ENCODE data around the gene TMOD2. TPM values are rescaled to one million over a fixed set of nuclear protein-coding genes. Genes with fewer than 3 reads are reported as not detected.

TMOD2 gene
- total and polyA plus RNA-seq, 7 experiments from 2014 or later: 1.4 to 17.1 (median 10.7) TPM

GRCh38 chr15:51732646-51733045, 18.8 kb upstream of the TMOD2 start:
- intact Hi-C loops (cut with micrococcal nuclease): loop anchor here in 1 of 2 donors (10.0 kb wide), 3 partner anchors 108 to 752 kb away; partner anchors contain the start of gene DMXL2
- DNase-seq (no peak), ATAC-seq (no peak)
- Histone ChIP-seq H3K27ac (ENCODE audit: low read depth, low read length) (peak overlapping the region; percentile 88), H3K36me3 (ENCODE audit: control insufficient read depth in 2 of 3, insufficient read depth in 3 of 3, low read length in 3 of 3) (no peaks in the 10 kb centered on the region), H3K4me1 (ENCODE audit: control insufficient read depth in 2 of 2, insufficient read depth in 2 of 2, low read length in 2 of 2) (peaks cover 44 to 52% of the 10 kb centered on the region in 2 donors), H3K9me3 (ENCODE audit: control insufficient read depth in 2 of 3, low read length in 3 of 3) (no peaks in the 10 kb centered on the region), H3K27me3 (ENCODE audit: control insufficient read depth in 2 of 2, insufficient read depth in 2 of 2, low read length in 2 of 2) (no peaks in the 10 kb centered on the region), H3K4me3 (ENCODE audit: low read length) (no peak overlapping the region)
- POLR2A ChIA-PET: interaction anchor here (0.5 to 1.8 kb wide), 8 partner anchors 9 to 832 kb away, joined by 3 to 6 read pairs (median 4); partner anchors contain the start of gene TMOD3
- Mint-ChIP-seq H3K27me3 (no peaks in the 10 kb centered on the region), H3K36me3 (peaks cover 0 to 39% (median 5%) of the 10 kb centered on the region in 5 donors), H3K9me3 (no peaks in the 10 kb centered on the region), H3K4me1 (peaks cover 57 to 89% (median 80%) of the 10 kb centered on the region in 7 donors), H3K4me3 (peak overlapping the region; percentile 59 to 90 (median 87)), H3K27ac (peak overlapping the region; percentile 94 to 98 (median 97))
- CTCF ChIA-PET: interaction anchor here (0.6 to 2.6 kb wide), 7 partner anchors 10 to 131 kb away, joined by 3 to 7 read pairs (median 3); no protein-coding TSS in a partner anchor

DNA sequence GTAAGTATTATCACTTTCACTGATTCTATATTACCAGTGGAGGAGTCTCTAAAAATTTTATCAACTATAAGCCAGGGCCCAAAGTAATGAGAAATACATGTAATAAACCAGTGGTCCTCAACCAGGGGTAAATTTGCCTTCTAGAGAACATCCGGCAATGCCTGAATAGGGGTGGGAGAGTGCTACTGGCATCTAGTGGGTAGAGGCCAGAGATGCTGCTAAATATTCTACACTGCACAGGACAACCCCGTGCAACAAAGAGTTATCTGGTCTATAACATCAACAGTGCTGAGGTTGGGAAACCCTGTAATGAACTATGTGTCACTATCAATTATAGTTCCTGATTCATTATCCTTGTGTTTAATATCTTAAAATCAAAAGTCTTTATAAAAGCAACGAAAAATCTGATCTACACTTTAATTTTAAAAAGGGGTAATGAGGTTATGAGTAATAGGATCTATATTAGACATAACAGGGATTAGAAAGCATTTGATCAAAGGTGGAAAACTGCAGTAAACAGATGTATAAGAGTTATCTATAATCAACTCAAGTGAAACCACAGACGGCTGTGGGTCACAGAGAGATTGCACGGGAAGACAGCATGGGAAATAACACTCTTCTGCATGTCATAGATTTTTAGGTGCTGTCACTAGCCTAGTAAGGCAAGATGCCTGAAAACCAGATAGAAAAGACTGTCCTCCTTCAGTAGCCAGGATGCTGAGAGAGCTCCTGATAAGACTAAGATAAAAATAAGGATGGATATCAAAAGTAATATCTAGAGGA, 16.0 kb upstream of the TMOD2 start:
- Histone ChIP-seq H3K4me1 (ENCODE audit: control insufficient read depth in 2 of 2, insufficient read depth in 2 of 2, low read length in 2 of 2) (peaks cover 44 to 48% of the 10 kb centered on the region in 2 donors), H3K4me3 (ENCODE audit: low read length) (peak overlapping the region; percentile 71), H3K27ac (ENCODE audit: low read depth, low read length) (peak overlapping the region; percentile 84), H3K9me3 (ENCODE audit: control insufficient read depth in 2 of 3, low read length in 3 of 3) (no peaks in the 10 kb centered on the region), H3K36me3 (ENCODE audit: control insufficient read depth in 2 of 3, insufficient read depth in 3 of 3, low read length in 3 of 3) (no peaks in the 10 kb centered on the region), H3K27me3 (ENCODE audit: control insufficient read depth in 2 of 2, insufficient read depth in 2 of 2, low read length in 2 of 2) (no peaks in the 10 kb centered on the region)
- Mint-ChIP-seq H3K4me3 (peak overlapping the region; percentile 87 to 96 (median 94)), H3K9me3 (no peaks in the 10 kb centered on the region), H3K27ac (peak overlapping the region; percentile 84 to 98 (median 96)), H3K4me1 (peaks cover 61 to 90% (median 81%) of the 10 kb centered on the region in 7 donors), H3K27me3 (no peaks in the 10 kb centered on the region), H3K36me3 (peaks cover 0 to 32% (median 4%) of the 10 kb centered on the region in 5 donors)
- peak in 7 of 9 donors; percentile 24 to 46 (median 41) for DNase-seq
- ChIA-PET CTCF (interaction anchor here (0.9 to 4.4 kb wide), 6 partner anchors 32 to 88 kb away, joined by 4 to 36 read pairs (median 10); no protein-coding TSS in a partner anchor), POLR2A (interaction anchor here (0.6 to 3.2 kb wide), 5 partner anchors 10 to 1077 kb away, joined by 3 to 44 read pairs (median 6); partner anchors contain the start of gene TMOD2)
- intact Hi-C loops (cut with micrococcal nuclease): loop anchor here (1.0 to 10.0 kb wide), 16 partner anchors 15 to 1383 kb away; partner anchors contain the start of genes TMOD3 (in 2 of the 2), DMXL2 (in 1 of the 2), SCG3 (in 1 of the 2) and TMOD2 (in 1 of the 2)
- ATAC-seq: peak; percentile 46

DNA sequence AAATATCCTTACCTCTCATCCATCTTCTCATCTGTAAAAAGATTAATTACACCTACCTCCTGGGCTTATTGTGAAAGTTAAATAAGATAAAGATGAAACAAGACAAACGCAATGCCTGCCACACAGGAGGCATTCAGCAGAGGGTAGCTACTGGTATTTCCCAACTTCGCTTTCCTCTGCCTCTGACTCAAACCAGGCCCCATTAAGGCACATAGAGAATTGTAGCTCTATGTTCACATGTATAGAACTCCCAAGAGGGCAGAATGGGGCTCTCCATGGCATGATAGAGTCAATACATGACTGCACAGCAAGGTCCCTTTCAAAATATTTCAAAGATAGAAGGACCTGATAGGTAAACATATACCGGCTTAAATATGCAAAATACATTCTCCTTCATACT, 15.3 kb upstream of the TMOD2 start:
- H3K9me3 Mint-ChIP-seq: no peaks in the 10 kb centered on the region
- no peaks in the 10 kb centered on the region for H3K27me3 Mint-ChIP-seq
- peak overlapping the region; percentile 87 to 96 (median 94) for H3K4me3 Mint-ChIP-seq
- H3K9me3 ChIP-seq (ENCODE audit: control insufficient read depth in 2 of 3, low read length in 3 of 3): no peaks in the 10 kb centered on the region
- intact Hi-C loops (cut with micrococcal nuclease): loop anchor here (2.0 to 10.0 kb wide), 12 partner anchors 15 to 1384 kb away; partner anchors contain the start of genes TMOD3 (in 2 of the 2), DMXL2 (in 1 of the 2), SCG3 (in 1 of the 2) and TMOD2 (in 1 of the 2)
- H3K27ac ChIP-seq (ENCODE audit: low read depth, low read length): peak overlapping the region; percentile 84
- H3K27me3 ChIP-seq (ENCODE audit: control insufficient read depth in 2 of 2, insufficient read depth in 2 of 2, low read length in 2 of 2): no peaks in the 10 kb centered on the region
- H3K4me1 ChIP-seq (ENCODE audit: control insufficient read depth in 2 of 2, insufficient read depth in 2 of 2, low read length in 2 of 2): peaks cover 37 to 42% of the 10 kb centered on the region in 2 donors
- peak in 1 of 9 donors; percentile 39 for DNase-seq
- peak overlapping the region; percentile 71 for H3K4me3 ChIP-seq (ENCODE audit: low read length)
- ChIA-PET POLR2A (interaction anchor here (1.3 to 3.2 kb wide), 7 partner anchors 11 to 86 kb away, joined by 4 to 44 read pairs (median 8); partner anchors contain the start of gene TMOD2), CTCF (interaction anchor here (0.9 to 4.4 kb wide), 6 partner anchors 13 to 88 kb away, joined by 4 to 36 read pairs (median 6); no protein-coding TSS in a partner anchor)
- H3K27ac Mint-ChIP-seq: peak overlapping the region; percentile 84 to 98 (median 96)
- no peak for ATAC-seq
- no peaks in the 10 kb centered on the region for H3K36me3 ChIP-seq (ENCODE audit: control insufficient read depth in 2 of 3, insufficient read depth in 3 of 3, low read length in 3 of 3)
- peaks cover 0 to 27% (median 0%) of the 10 kb centered on the region in 5 donors for H3K36me3 Mint-ChIP-seq
- H3K4me1 Mint-ChIP-seq: peaks cover 56 to 84% (median 76%) of the 10 kb centered on the region in 7 donors

DNA sequence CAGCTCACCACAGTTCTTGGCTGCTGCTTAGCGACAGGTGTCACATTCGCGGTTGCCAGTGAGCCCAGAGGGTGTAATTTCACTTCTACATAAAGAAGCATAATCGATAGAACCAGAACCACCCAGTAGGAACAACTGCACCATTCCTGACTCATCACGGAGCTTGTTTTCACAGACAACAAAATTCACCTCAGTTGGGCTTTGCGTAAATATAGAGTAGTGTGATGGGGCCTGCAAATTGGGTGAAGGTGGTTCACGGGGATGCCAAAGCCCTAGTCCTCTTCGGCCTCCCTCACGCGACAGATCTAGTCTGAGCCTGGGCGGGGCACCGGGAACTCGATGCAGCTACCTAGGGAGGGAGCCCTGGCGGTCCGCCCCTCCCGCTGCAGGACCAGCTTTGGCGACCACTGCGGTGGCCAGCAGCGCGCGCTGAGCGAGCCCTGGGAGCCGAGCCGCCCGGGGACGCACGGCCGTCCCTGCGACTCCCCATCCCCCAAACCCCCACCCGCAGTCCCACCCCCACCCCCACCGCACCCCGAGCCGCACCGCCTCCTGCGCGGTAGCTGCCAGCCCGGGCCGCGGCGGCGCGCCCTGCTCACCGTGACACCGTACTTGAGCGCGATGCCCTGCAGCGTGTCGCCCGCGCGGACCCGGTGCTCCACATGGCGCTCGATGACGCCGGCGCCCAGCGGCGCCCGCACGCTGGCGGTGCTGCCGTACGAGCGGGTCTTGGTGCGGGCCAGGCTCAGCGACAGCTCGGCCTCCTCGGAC, 14.5 kb upstream of the TMOD2 start:
- H3K4me3 ChIP-seq (ENCODE audit: low read length): peak overlapping the region; percentile 71
- CTCF ChIA-PET: interaction anchor here (0.5 to 4.4 kb wide), 8 partner anchors 10 to 115 kb away, joined by 3 to 36 read pairs (median 6); no protein-coding TSS in a partner anchor
- no peaks in the 10 kb centered on the region for H3K27me3 ChIP-seq (ENCODE audit: control insufficient read depth in 2 of 2, insufficient read depth in 2 of 2, low read length in 2 of 2)
- H3K27ac ChIP-seq (ENCODE audit: low read depth, low read length): peak overlapping the region; percentile 84
- intact Hi-C loops (cut with micrococcal nuclease): loop anchor here (1.0 to 10.0 kb wide), 13 partner anchors 14 to 1385 kb away; partner anchors contain the start of genes TMOD2 (in 2 of the 2), TMOD3 (in 2 of the 2), DMXL2 (in 1 of the 2) and SCG3 (in 1 of the 2)
- ATAC-seq (peak; percentile 73), DNase-seq (peak; percentile 45 to 70 (median 63))
- POLR2A ChIA-PET: interaction anchor here (0.6 to 3.2 kb wide), 14 partner anchors 12 to 1382 kb away, joined by 3 to 44 read pairs (median 6); partner anchors contain the start of genes GABPB1, SCG3 and TMOD2
- no peaks in the 10 kb centered on the region for H3K9me3 ChIP-seq (ENCODE audit: control insufficient read depth in 2 of 3, low read length in 3 of 3)
- peaks cover 0 to 20% (median 0%) of the 10 kb centered on the region in 5 donors for H3K36me3 Mint-ChIP-seq
- peak overlapping the region; percentile 84 to 98 (median 96) for H3K27ac Mint-ChIP-seq
- peak overlapping the region; percentile 87 to 96 (median 94) for H3K4me3 Mint-ChIP-seq
- H3K4me1 Mint-ChIP-seq: peaks cover 52 to 76% (median 68%) of the 10 kb centered on the region in 7 donors
- H3K27me3 Mint-ChIP-seq: no peaks in the 10 kb centered on the region
- H3K36me3 ChIP-seq (ENCODE audit: control insufficient read depth in 2 of 3, insufficient read depth in 3 of 3, low read length in 3 of 3): no peaks in the 10 kb centered on the region
- peaks cover 33 to 39% of the 10 kb centered on the region in 2 donors for H3K4me1 ChIP-seq (ENCODE audit: control insufficient read depth in 2 of 2, insufficient read depth in 2 of 2, low read length in 2 of 2)
- no peaks in the 10 kb centered on the region for H3K9me3 Mint-ChIP-seq

DNA sequence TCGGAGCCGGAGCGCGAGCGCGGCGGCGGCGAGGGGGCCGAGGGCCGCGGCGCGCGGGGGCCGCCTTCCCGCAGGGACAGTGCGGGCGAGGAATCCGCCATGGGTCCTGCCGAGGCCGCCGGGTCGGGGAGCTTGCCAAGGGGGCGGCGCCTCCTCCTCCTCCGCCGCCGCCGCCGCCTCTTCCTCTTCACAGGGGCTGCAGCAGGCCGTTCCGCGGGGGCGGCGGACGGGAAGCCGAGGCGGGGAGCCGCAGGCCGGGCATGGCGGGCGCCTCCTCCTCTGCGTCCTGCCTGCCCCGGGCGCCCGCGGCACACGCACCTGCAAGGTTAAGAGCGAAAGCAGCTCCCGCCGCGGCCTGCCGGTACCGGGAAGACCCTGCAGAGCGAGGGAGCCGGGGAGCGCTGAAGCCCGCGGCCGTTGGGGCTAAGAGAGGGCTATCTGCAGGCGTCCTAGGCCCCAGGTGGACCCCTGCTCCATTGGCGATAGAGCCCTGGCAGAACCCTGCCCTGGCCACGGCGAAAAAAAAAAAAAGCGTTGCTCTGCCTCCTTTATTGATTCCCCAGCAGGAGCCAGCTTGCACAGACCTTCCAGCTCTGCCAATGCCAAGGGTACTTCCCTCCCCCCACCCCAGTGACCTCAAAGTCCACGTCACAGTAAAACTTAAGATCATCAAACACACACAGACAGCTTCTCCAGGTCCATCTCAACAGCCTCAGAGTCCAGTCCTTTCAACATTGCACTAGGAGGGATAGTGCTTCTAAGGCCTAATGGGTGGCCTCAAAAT, 13.7 kb upstream of the TMOD2 start, which contains the start of gene LYSMD2:
TSS of gene LYSMD2 (minus strand) at position 134 of the 784 bp plus-strand sequence. CDS start at position 101, 33 bp downstream.
- peak within 1 kb of the TSS; percentile 87 to 96 (median 94) for H3K4me3 Mint-ChIP-seq
- peak within 1 kb of the TSS; percentile 84 for H3K27ac ChIP-seq (ENCODE audit: low read depth, low read length)
- no peaks in the 10 kb centered on the region for H3K36me3 ChIP-seq (ENCODE audit: control insufficient read depth in 2 of 3, insufficient read depth in 3 of 3, low read length in 3 of 3)
- peaks cover 25 to 31% of the 10 kb centered on the region in 2 donors for H3K4me1 ChIP-seq (ENCODE audit: control insufficient read depth in 2 of 2, insufficient read depth in 2 of 2, low read length in 2 of 2)
- DNase-seq: peak; percentile 56 to 78 (median 66)
- intact Hi-C loops (cut with micrococcal nuclease): loop anchor here (1.0 to 10.0 kb wide), 13 partner anchors 13 to 1385 kb away; partner anchors contain the start of genes TMOD2 (in 2 of the 2), TMOD3 (in 2 of the 2), DMXL2 (in 1 of the 2) and SCG3 (in 1 of the 2)
- peaks cover 0 to 2% (median 0%) of the 10 kb centered on the region in 5 donors for H3K27me3 Mint-ChIP-seq
- no peaks in the 10 kb centered on the region for H3K27me3 ChIP-seq (ENCODE audit: control insufficient read depth in 2 of 2, insufficient read depth in 2 of 2, low read length in 2 of 2)
- peaks cover 45 to 68% (median 60%) of the 10 kb centered on the region in 7 donors for H3K4me1 Mint-ChIP-seq
- H3K9me3 Mint-ChIP-seq: no peaks in the 10 kb centered on the region
- H3K27ac Mint-ChIP-seq: peak within 1 kb of the TSS; percentile 86 to 98 (median 96)
- peak within 1 kb of the TSS; percentile 71 for H3K4me3 ChIP-seq (ENCODE audit: low read length)
- peak; percentile 71 for ATAC-seq
- no peaks in the 10 kb centered on the region for H3K9me3 ChIP-seq (ENCODE audit: control insufficient read depth in 2 of 3, low read length in 3 of 3)
- CTCF ChIA-PET: interaction anchor here (0.5 to 4.4 kb wide), 10 partner anchors 9 to 890 kb away, joined by 3 to 36 read pairs (median 4); no protein-coding TSS in a partner anchor
- POLR2A ChIA-PET: interaction anchor here (0.5 to 3.2 kb wide), 17 partner anchors 10 to 1383 kb away, joined by 3 to 44 read pairs (median 4); partner anchors contain the start of genes GABPB1, SCG3 and TMOD2
- H3K36me3 Mint-ChIP-seq: peaks cover 0 to 14% (median 0%) of the 10 kb centered on the region in 5 donors

All from naive thymus-derived CD4-positive, alpha-beta T cell (primary cell).